ENCODE measurements around the gene SPATA31C1.
"Not testable (repeated sequence)": the region's sequence is repeated elsewhere in the genome, so short reads cannot be mapped to it uniquely, and the experiment has no call there.

SPATA31C1 gene

GRCh38 chr9:87886933-87887505 is 30.7 kb upstream of the SPATA31C1 start:
- no peak for DNase-seq (ENCODE audit: low read depth in 2 of 2)

GRCh38 chr9:87887661-87888480 is 29.9 kb upstream of the SPATA31C1 start:
- DNase-seq (ENCODE audit: low read depth in 2 of 2) = no peak

- DNase-seq (ENCODE audit: low read depth in 2 of 2) = no peak
These were observed 29.3 kb upstream of the SPATA31C1 start for GRCh38 chr9:87888501-87888900.

GRCh38 chr9:87889065-87889881 is 28.5 kb upstream of the SPATA31C1 start:
- DNase-seq (ENCODE audit: low read depth in 2 of 2) = no peak

GRCh38 chr9:87889882-87890252 is 27.9 kb upstream of the SPATA31C1 start:
- DNase-seq (ENCODE audit: low read depth in 2 of 2) = no peak

GRCh38 chr9:87890837-87891236 is 26.9 kb upstream of the SPATA31C1 start:
- DNase-seq (ENCODE audit: low read depth in 2 of 2) = no peak

- DNase-seq (ENCODE audit: low read depth in 2 of 2) = no peak
These were observed 26.0 kb upstream of the SPATA31C1 start for GRCh38 chr9:87891754-87892153.

- DNase-seq (ENCODE audit: low read depth in 2 of 2) = no peak
These were observed 24.8 kb upstream of the SPATA31C1 start for GRCh38 chr9:87892956-87893355.

GRCh38 chr9:87894998-87895625 is 22.6 kb upstream of the SPATA31C1 start:
- DNase-seq (ENCODE audit: low read depth in 2 of 2) = no peak

GRCh38 chr9:87896891-87897290 is 20.9 kb upstream of the SPATA31C1 start:
- no peak for DNase-seq (ENCODE audit: low read depth in 2 of 2)

- DNase-seq (ENCODE audit: low read depth in 2 of 2) = no peak
These were observed 19.6 kb upstream of the SPATA31C1 start for GRCh38 chr9:87898151-87898550.

- DNase-seq (ENCODE audit: low read depth in 2 of 2) = not testable (repeated sequence)
These were observed 15.4 kb upstream of the SPATA31C1 start for GRCh38 chr9:87902371-87902770.

GRCh38 chr9:87909310-87910041 is 8.3 kb upstream of the SPATA31C1 start:
- no peak for DNase-seq (ENCODE audit: low read depth in 2 of 2)

GRCh38 chr9:87910821-87911220 is 6.9 kb upstream of the SPATA31C1 start:
- no peak for DNase-seq (ENCODE audit: low read depth in 2 of 2)

GRCh38 chr9:87919013-87919412 is 1.3 kb downstream of the SPATA31C1 start:
- not testable (repeated sequence) for DNase-seq (ENCODE audit: low read depth in 2 of 2)

GRCh38 chr9:87921561-87921960 is 3.8 kb downstream of the SPATA31C1 start:
- not testable (repeated sequence) for DNase-seq (ENCODE audit: low read depth in 2 of 2)

GRCh38 chr9:87923012-87923411 is 5.2 kb downstream of the SPATA31C1 start:
- peak in 1 of 2 donors; percentile 8 for DNase-seq (ENCODE audit: low read depth in 2 of 2)

GRCh38 chr9:87924851-87925250 is 7.1 kb downstream of the SPATA31C1 start:
- not testable (repeated sequence) for DNase-seq (ENCODE audit: low read depth in 2 of 2)

GRCh38 chr9:87929152-87929551 is 11.4 kb downstream of the SPATA31C1 start:
- DNase-seq (ENCODE audit: low read depth in 2 of 2) = not testable (repeated sequence)

- DNase-seq (ENCODE audit: low read depth in 2 of 2) = not testable (repeated sequence)
These were observed 16.7 kb downstream of the SPATA31C1 start for GRCh38 chr9:87934444-87934843.

- not testable (repeated sequence) for DNase-seq (ENCODE audit: low read depth in 2 of 2)
These were observed 19.6 kb downstream of the SPATA31C1 start for GRCh38 chr9:87937352-87937751.

Measured in stimulated activated CD4-positive, alpha-beta T cell treated with anti-CD3 and anti-CD28 coated beads, Interleukin-15, amount 100 ng/mL, for 48 hours (primary cell).